OCI-LY7 (cell line): Measurements from ENCODE around the gene CTTNBP2NL. TPM values are rescaled to one million over a fixed set of nuclear protein-coding genes. Genes with fewer than 3 reads are reported as not detected.
"Not testable (repeated sequence)": the region's sequence is repeated elsewhere in the genome, so short reads cannot be mapped to it uniquely, and the experiment has no call there.

Experiments used
- BruUV-seq: library from RNA; stranded (reverse); fragments of 400-500 nt; replicated peaks from 2 replicates; lab custom pipeline; 2021; lab: Mats Ljungman, UMichigan
- CTCF ChIA-PET: fragments of 300-600 bp; sonication (Branson Sonifier 250); formaldehyde crosslinking; loops from one replicate; lab custom pipeline; 2022; ENCODE audit warnings: antibody characterized with exemption; ENCODE audit not compliant: unreplicated experiment; lab: Charles Lee
- POLR2A ChIA-PET: fragments of 300-600 bp; sonication (Branson Sonifier 250); formaldehyde crosslinking; loops from one replicate; lab custom pipeline; 2022; ENCODE audit warnings: antibody characterized with exemption; lab: Charles Lee
- DNase-seq: peaks from one replicate; pipeline ENCODE4 v3.0.0-alpha.2; 2015; ENCODE audit warnings: low spot score
- H2AFZ ChIP-seq: fragments of 200-600 bp; sonication (generic), shearing (Covaris generic); 2 replicates; pipeline ENCODE4 v1.6.1; 2014; ENCODE audit warnings: mild to moderate bottlenecking, antibody characterized with exemption, low read length, moderate library complexity
- H3K27ac ChIP-seq: fragments of 200-600 bp; sonication (generic); 2 replicates; pipeline ENCODE4 v1.5.1; 2014; ENCODE audit warnings: mixed run types, low read depth, mild to moderate bottlenecking, moderate library complexity, low read length, inconsistent platforms; ENCODE audit not compliant: poor library complexity, severe bottlenecking
- H3K36me3 ChIP-seq: fragments of 200-600 bp; sonication (generic); 2 replicates; pipeline ENCODE4 v1.6.1; 2014; ENCODE audit warnings: mild to moderate bottlenecking, antibody characterized with exemption, low read length, moderate library complexity, mixed read lengths; ENCODE audit not compliant: insufficient read depth
- H3K4me1 ChIP-seq: fragments of 200-600 bp; sonication (generic); 2 replicates; pipeline ENCODE4 v1.5.1; 2014; ENCODE audit warnings: mild to moderate bottlenecking, low read length; ENCODE audit not compliant: insufficient read depth, poor library complexity, severe bottlenecking
- H3K4me2 ChIP-seq: fragments of 200-600 bp; sonication (generic); 2 replicates; pipeline ENCODE4 v1.6.1; 2014; ENCODE audit warnings: mild to moderate bottlenecking, low read length
- H3K4me3 ChIP-seq: fragments of 200-600 bp; sonication (generic); 2 replicates; pipeline ENCODE4 v1.5.1; 2014; ENCODE audit warnings: mild to moderate bottlenecking, low read depth, low read length; ENCODE audit not compliant: poor library complexity, severe bottlenecking
- H3K79me2 ChIP-seq: fragments of 200-600 bp; sonication (generic); 2 replicates; pipeline ENCODE4 v1.6.1; 2016; ENCODE audit warnings: low read depth, mild to moderate bottlenecking, low read length, moderate library complexity, mixed read lengths; ENCODE audit not compliant: insufficient read depth
- H3K9me2 ChIP-seq: fragments of 200-600 bp; sonication (generic); 2 replicates; pipeline ENCODE4 v1.6.1; 2016; ENCODE audit warnings: mild to moderate bottlenecking, low read length, mixed read lengths; ENCODE audit not compliant: insufficient read depth
- H3K9me3 ChIP-seq: fragments of 200-600 bp; sonication (generic); 2 replicates; pipeline ENCODE4 v1.6.1; 2014; ENCODE audit warnings: mild to moderate bottlenecking, mixed run types, low read length, mixed read lengths
- H4K20me1 ChIP-seq: fragments of 200-600 bp; sonication (generic); 2 replicates; pipeline ENCODE4 v1.6.1; 2014; ENCODE audit warnings: mild to moderate bottlenecking, antibody characterized with exemption, low read length, moderate library complexity, mixed read lengths; ENCODE audit not compliant: insufficient read depth
- EZH2phosphoT487 ChIP-seq: fragments of 200-600 bp; sonication (generic); IDR thresholded peaks from 2 replicates; pipeline ENCODE4 v1.6.1; 2018; ENCODE audit warnings: low read depth, borderline replicate concordance, mild to moderate bottlenecking, mixed run types, antibody characterized with exemption, low read length, moderate library complexity, mixed read lengths
- intact Hi-C: fragments of 100-400 bp; cut with micrococcal nuclease; formaldehyde crosslinking; loops from one replicate; pipeline ENCODE4 v1.10.0; 2022; ENCODE audit not compliant: unreplicated experiment
- total RNA-seq, 2 experiments: library from RNA; depleted of rRNA in 1 of 2; stranded (reverse); fragments of >200 nt in 1 of 2; shearing (Covaris generic) in 1 of 2; gene quantifications; 2 replicates each; pipeline ENCODE4 v1.2.3, GENCODE V29; 2014 to 2022
- TF ChIP-seq, protein P1 (sequence below): fragments of 200-600 bp; sonication (generic); conservative IDR thresholded peaks from 2 replicates; pipeline ENCODE4 v1.5.1; 2014; ENCODE audit warnings: mild to moderate bottlenecking, antibody characterized with exemption, low read length, moderate library complexity, mixed read lengths

The CTTNBP2NL gene
- total RNA-seq, 2 experiments from 2014 or later: 1.5 to 8.7 TPM

DNA sequence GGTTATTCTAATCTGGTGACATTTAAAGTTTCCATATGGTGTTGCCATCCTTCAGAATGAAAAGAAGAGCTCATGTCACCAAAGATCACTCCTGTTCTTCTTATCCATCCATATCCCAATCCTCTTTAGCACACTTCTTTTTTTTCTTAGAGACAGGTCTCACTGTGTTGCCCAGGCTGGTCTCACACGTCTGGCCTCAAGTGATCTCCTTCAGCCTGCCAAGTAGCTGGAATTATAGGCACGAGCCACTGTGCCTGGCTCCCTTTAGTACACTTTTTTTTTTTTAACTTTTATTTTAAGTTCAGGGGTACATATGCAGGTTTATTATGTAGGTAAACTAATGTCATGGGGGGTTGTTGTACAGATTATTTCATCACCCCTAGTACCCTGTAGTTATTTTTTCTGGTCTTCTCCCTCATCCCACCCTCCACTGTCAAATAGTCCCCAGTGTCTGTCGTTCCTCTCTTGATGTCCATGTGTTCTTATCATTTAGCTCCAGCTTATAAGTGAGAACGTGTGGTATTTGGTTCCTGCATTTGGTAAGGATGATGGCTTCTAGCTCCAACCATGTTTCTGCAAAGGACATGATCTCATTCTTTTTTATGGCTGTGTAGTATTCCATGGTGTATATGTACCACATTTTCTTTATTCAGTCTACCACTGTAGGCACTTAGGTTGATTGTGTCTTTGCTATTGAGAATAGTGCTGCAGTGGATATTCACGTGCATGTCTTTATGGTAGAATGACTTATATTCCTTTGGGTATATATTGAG, 40.6 kb downstream of the CTTNBP2NL start:
- CTCF ChIA-PET: no interaction called here
- DNase-seq: no peak

DNA sequence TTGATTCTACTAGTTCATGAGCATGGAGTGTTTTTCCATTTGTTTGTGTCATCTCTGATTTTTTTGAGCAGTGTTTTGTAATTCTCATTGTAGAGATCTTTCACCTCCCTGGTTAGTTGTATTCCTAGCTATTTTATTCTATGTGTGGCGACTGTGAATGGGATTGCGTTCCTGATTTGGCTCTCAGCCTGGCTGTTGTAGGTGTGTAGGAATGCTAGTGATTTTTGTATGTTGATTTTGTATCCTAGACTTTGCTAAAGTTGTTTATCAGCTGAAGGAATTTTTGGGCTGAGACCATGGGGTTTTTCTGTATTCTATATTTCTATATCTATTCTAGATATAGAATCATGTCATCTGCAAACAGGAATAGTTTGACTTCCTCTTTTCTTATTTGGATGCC, 42.1 kb downstream of the CTTNBP2NL start:
- POLR2A ChIA-PET: interaction anchor here (0.6 to 0.8 kb wide), 2 partner anchors 43 to 548 kb away, joined by 3 to 4 read pairs; no protein-coding TSS in a partner anchor
- H3K36me3 ChIP-seq, intact Hi-C loops, H4K20me1 ChIP-seq, H3K27ac ChIP-seq, CTCF ChIA-PET, H3K79me2 ChIP-seq, H3K9me3 ChIP-seq, H3K4me3 ChIP-seq, DNase-seq, H3K4me2 ChIP-seq, BruUV-seq, H3K4me1 ChIP-seq, H3K9me2 ChIP-seq, H2AFZ ChIP-seq: not testable (repeated sequence)

More for the DNA sequence above, 40.6 kb downstream of the CTTNBP2NL start:
- no peak overlapping the region for H2AFZ ChIP-seq
- no peaks in the 10 kb centered on the region for H3K79me2 ChIP-seq
- POLR2A ChIA-PET: interaction anchor here (0.6 kb wide), 2 partner anchors 139 to 411 kb away, joined by 3 to 5 read pairs; no protein-coding TSS in a partner anchor
- peaks cover 1% of the 10 kb centered on the region for H3K4me1 ChIP-seq
- H3K4me3 ChIP-seq: no peak overlapping the region
- no peaks in the 10 kb centered on the region for H3K36me3 ChIP-seq
- no peaks in the 10 kb centered on the region for H3K9me2 ChIP-seq
- no TSS peak for BruUV-seq
- no peaks in the 10 kb centered on the region for H4K20me1 ChIP-seq
- no peak overlapping the region for H3K4me2 ChIP-seq
- intact Hi-C loops: no loop called here
- no peak overlapping the region for H3K27ac ChIP-seq
- TF ChIP-seq EZH2phosphoT487: no peak
- H3K9me3 ChIP-seq: no peaks in the 10 kb centered on the region

DNA sequence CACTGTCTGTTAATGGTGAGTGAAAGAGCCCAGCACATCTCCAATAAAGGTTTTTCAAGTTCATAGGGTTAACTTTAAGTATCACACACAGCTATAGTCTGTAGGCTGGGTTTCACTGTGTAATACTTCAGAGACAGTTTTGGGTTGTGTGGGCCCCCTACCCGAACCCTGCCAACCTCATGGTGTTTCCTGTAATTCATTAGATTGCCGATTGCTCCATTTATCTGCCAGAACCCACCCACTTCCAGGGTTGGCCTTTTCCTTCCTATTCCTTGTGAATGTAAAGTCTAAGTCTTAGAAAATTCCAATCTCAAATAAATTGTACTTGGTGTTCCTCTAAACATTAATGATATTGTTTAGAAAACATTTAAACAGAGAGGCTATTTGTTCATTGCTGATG, 43.6 kb downstream of the CTTNBP2NL start:
- ChIA-PET CTCF (no interaction called here), POLR2A (interaction anchor here (0.5 to 0.8 kb wide), 3 partner anchors 8 to 1738 kb away, joined by 3 to 4 read pairs (median 3); no protein-coding TSS in a partner anchor)
- no peak overlapping the region for H3K4me2 ChIP-seq
- H4K20me1 ChIP-seq: no peaks in the 10 kb centered on the region
- intact Hi-C loops: no loop called here
- no peaks in the 10 kb centered on the region for H3K9me3 ChIP-seq
- TF ChIP-seq EZH2phosphoT487: no peak
- TF ChIP-seq, protein P1, sequence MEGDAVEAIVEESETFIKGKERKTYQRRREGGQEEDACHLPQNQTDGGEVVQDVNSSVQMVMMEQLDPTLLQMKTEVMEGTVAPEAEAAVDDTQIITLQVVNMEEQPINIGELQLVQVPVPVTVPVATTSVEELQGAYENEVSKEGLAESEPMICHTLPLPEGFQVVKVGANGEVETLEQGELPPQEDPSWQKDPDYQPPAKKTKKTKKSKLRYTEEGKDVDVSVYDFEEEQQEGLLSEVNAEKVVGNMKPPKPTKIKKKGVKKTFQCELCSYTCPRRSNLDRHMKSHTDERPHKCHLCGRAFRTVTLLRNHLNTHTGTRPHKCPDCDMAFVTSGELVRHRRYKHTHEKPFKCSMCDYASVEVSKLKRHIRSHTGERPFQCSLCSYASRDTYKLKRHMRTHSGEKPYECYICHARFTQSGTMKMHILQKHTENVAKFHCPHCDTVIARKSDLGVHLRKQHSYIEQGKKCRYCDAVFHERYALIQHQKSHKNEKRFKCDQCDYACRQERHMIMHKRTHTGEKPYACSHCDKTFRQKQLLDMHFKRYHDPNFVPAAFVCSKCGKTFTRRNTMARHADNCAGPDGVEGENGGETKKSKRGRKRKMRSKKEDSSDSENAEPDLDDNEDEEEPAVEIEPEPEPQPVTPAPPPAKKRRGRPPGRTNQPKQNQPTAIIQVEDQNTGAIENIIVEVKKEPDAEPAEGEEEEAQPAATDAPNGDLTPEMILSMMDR: no peak
- H3K4me1 ChIP-seq: no peaks in the 10 kb centered on the region
- H3K36me3 ChIP-seq: no peaks in the 10 kb centered on the region
- H3K4me3 ChIP-seq: no peak overlapping the region
- H2AFZ ChIP-seq: no peak overlapping the region
- DNase-seq: no peak
- H3K9me2 ChIP-seq: no peaks in the 10 kb centered on the region
- H3K79me2 ChIP-seq: no peaks in the 10 kb centered on the region
- no TSS peak for BruUV-seq
- H3K27ac ChIP-seq: no peak overlapping the region
